Superior temporal gyrus (tissue), 1 donor: ENCODE data around the gene KCTD2.

Source experiments
- DNase-seq: peaks from one replicate; pipeline ENCODE4 v3.0.0-alpha.2; 2016; ENCODE audit errors: extremely low spot score

Gene KCTD2

DNA sequence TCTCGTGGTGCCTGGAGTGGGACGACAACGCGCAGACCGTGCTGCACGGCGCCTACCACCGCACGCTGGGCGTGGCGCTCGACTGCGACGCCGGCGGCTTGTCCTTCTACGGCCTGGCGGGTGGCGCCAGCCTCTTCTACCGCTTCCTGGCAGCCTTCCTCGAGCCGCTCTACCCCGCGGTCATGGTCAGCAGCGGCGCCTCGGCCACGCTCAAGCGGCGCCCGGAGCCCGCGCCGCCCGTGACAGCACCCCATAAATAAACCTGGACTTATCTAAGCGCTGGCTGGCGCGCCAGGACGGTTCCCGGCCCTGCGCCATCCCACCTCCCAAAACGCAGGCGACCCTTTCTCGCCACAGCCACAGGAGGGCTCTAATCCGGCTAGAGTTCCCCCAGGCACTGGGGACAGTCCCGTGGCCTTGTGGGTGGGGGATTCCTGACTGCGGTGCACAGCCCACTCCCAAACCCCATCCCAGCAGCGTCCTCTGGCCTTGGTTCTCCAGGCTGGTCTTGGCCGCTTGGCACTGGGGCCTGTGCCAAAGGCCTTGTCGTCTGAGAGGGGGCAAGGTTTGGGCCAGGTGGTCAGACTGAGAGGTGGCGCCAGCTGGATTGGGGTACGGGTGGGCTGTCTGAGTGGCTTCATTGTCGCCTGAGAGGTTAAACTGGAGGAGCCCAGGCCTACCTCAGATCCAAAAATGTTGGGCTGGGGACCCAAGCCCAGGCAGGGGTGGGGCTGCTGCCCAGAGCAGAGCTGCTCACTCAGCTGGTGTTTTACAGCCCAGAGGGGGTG is 30.7 kb downstream of the KCTD2 start:
- DNase-seq = peak; percentile 62

- no peak for DNase-seq
Observed at GRCh38 chr17:75078284-75079022, 31.4 kb downstream of the KCTD2 start.

DNA sequence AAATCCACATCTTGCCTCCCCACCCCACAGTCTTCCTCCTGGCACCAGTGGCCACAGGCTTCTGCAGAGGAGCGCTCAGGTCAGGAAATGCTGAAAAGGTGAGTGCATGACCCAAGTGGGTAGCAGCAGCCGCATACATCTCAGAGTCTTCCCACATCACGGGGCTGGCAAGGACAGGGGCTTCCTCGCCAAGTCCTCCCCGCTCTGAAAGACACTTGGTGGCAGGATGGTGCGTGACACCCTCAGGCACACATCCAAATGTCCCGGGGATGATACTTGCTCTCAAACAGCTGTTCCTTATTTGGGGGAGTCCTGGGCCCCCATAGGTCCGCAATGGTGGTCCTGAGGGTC is 32.0 kb downstream of the KCTD2 start:
- DNase-seq = no peak

DNA sequence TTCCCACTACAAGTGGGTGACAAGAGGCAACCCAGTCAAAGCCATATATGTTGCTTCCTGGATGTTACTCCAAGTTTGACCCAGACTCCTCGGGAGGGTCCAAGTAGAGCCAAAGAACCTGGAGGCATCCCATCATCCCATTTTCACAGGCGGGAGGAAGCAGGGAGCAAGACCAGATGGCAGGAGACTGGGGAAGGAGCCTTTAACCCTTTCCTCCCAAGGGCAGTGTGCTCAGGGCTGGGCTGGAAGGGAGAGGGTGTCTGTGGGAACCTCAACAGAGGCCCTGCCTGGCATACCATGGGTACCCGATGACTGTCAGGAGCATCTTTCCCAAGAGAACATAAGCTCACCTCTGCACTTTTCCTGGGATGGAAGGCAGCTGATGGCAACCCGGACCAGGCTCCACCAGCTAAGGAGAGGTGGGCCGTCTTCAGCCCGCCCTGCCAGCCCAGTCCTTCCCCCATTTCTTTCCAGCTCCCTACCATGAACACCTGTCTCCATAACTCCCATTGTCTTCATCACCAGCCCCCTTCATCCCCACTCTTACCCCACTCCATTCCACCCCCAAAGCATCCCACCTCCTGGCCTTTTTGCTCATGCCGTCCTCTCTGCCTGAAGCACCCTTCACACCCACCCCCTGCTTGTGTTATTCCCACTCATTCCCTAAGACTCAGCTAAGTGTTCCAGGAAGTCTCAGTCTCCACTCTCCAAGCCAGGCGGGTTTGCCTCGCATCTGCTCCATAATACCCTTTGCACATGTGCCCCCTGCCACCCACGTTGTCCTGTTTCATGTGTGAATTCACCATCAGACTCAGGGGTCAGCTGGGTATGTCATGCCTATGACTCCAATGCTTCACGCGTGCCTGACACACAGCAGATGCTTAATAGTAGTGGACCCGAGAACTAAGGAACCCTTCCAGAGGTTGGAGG is 34.9 kb downstream of the KCTD2 start:
- DNase-seq = no peak

- no peak for DNase-seq
Observed at GRCh38 chr17:75082683-75083082, 35.7 kb downstream of the KCTD2 start.

DNA sequence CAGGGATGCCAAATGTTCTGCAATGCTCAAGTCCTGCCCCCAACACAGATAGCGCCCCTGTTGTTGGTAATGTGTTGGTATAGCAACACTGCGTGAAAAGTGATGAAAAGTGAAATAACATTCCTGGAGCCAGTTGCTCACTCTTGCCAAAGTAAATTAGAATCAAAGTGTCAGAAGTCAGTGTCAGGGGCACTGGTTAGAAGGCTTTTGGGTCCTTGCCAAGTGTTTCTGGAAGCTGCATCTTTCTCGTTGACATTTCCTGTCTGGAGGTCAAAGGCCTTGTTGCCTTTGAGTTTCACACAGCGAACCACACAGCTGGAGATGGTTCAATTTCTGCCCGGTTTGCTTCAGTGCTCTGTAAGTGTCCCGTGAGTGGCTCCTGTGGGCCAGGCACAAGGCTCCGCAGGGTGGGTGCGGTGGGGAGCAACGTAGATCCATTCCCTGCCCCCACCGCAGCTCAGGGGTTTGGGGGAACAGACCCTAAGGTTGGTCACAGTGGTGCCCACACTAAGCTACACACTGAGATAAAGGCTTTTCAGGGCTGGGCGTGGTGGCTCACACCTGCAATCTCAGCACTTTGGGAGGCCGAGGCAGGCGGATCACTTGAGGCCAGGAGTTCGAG is 37.1 kb downstream of the KCTD2 start:
- DNase-seq = no peak

DNA sequence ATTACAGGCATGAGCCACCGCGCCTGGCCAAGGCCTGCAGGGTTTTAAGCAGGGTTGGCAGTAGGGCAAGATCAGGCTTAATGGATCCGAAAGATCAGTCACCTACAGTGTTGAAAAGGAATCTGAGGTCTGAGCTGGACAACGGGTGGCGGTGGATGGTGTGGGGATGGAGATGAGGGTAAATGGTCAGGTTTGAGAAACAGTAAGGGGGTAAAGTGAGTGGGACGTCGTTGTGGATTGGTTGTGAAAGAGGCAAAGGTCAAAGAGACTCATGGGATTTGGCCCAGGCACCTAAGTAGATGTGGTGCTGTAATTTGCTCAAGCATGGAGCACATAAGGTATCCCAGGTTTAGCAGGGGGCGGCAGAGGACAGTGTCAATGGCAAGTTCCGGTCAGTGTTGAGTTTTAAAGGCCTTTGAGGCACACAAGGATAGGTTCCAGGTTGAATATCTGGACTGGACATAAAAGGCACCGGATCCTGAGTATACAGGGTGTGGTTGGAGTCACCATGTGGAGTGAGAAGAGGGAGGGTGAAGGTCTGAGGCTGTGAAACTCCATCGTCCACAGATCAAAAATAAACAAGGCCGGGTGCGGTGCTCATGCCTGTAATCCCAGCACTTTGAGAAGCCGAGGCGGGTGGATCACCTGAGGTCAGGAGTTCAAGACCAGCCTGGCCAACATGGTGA is 39.6 kb downstream of the KCTD2 start:
- DNase-seq = no peak

- DNase-seq = no peak
Observed at GRCh38 chr17:75087182-75087557, 40.1 kb downstream of the KCTD2 start.

DNA sequence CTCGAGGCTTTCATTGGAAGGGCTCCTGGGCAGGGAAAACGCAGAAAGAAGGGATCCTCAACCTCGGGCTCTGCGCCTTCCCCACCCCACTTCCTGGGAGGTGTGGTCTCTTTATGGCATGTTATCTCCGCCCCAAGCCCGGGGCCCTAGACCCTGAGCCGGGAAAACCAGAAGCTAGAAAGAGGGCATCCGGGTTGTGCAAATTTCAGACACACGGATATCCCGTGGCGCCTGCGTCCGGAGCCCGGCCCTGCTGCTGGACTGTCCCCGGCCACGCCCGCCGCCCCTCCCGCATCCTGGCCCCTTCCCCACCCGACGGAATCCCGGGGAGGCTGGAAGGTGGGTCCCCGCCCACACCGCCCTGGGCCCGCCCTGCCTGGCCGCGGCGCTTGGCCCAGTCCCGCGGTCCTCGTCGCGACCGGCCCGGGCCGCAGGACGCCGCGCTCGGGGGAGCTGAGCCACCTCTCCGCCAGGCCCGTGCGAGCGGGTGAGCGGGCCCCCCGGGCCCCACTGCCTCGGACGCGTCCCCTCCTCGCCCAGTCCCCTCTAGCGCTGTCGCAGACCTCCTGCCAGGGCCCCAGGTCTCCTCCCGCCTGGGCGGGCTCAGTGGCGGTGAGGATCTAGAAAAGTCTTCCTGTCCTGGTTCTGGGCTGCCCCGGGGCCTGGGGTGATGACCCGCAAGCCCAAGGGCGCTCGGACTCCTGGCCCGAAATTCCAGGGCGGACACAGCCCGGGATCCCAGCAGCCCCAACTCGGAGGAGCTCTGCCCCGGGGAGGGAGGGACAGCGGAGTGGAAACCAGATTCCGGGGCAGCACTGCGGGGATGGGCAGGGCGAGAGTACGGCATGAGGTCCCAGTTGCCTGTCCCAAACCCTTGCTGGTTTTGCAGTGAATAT is 40.8 kb downstream of the KCTD2 start, which contains the start of gene SLC16A5:
Gene SLC16A5, plus strand, starts transcription at position 397 of the 896 bp plus-strand sequence. CDS start 5,683 bp downstream, outside the sequence.
- no peak for DNase-seq

DNA sequence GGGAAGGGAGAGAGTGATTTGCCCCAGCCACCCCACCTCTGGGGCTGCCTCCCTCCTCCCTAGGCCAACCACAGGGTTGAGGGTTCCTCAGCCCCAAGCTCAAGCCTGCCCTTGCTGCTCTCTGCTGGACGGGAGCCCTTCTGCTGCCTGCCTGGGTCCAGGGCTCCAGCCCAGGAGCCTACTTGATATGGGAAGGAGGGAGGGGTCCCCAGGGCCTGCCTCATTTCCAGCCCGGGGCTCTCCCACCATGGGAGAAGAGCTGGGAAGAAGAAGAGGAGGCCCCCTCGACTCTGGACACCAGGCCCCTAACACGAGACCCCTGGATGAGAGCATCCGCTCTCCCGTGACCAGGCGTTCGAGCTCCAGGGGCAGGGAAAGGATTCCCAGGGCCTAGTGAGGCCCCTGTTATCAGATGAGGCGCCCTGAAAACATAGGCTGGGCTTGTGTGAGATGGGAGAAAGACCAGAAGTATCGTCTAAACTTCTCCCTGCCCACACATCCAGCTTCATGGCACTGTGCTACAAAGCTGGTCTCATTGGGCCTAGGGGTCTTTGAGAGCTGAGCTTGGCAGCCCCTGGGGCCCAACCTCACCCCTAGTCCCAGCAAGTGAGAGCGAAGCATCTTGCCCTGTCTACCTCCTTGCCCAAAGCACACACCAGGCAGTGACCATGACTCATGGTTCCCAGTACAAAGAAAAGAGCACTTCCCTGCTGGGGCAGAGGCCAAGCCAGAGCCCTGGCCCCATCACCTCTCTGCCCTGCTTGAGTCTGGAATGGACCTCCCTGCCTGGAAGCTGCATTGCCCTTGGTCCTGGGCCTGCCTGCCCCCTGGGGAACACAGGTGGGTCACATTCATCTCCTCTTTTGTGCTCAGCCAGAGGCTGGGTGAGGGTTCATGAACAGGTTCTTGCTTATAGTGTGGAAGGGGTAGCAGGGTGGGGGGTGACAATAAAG is 41.7 kb downstream of the KCTD2 start:
- DNase-seq = no peak

- DNase-seq = no peak
Observed at GRCh38 chr17:75090871-75091854, 44.1 kb downstream of the KCTD2 start.

DNA sequence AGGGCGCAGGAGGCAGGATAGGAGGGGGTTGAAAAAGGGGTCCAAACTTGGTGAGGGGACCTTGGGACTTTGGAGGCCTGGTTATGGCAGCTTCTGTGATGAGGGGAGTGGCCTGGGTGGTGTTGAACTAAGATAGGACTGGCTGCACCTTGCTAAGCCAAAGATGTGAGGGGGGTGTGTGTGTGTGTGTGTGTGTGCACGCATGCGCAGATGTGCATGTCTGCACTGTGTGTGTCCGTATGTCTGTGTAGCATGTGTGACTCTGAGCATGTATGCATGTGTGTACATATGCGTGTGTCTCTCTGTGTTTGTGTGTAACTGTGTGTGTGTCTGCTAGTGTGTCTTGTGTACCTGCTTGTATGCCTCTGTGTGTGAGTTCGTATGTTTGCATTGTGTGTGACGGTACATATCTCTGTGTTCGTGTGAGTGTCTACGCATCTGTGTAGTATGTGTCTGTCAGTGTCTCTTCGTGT is 44.9 kb downstream of the KCTD2 start:
- no peak for DNase-seq

DNA sequence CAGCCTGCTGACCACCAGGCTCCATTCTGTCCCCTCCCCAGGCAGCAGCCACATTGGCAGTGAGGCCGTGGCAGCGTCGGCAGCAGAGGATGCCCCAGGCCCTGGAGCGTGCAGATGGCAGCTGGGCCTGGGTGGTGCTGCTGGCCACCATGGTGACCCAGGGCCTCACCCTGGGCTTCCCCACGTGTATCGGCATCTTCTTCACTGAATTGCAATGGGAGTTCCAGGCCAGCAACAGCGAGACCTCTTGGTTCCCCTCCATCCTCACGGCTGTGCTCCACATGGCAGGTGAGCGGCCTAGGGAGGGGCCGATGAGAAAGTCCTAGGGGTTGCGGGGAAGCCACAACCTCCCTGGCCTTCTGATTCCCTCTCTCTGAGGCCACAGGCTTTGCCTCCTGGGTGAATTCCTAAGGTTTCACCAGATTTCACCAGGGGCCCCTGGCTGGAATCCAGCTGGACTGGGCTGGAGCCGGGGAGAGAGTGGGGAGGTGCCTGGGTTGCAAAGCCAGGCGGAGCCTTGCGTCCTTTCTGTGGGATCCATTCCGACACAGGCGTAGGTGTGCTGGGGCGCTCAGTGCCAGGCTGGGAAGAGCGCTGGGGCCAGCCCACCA is 46.6 kb downstream of the KCTD2 start:
- no peak for DNase-seq

- no peak for DNase-seq
Observed at GRCh38 chr17:75094871-75095399, 47.9 kb downstream of the KCTD2 start.

DNA sequence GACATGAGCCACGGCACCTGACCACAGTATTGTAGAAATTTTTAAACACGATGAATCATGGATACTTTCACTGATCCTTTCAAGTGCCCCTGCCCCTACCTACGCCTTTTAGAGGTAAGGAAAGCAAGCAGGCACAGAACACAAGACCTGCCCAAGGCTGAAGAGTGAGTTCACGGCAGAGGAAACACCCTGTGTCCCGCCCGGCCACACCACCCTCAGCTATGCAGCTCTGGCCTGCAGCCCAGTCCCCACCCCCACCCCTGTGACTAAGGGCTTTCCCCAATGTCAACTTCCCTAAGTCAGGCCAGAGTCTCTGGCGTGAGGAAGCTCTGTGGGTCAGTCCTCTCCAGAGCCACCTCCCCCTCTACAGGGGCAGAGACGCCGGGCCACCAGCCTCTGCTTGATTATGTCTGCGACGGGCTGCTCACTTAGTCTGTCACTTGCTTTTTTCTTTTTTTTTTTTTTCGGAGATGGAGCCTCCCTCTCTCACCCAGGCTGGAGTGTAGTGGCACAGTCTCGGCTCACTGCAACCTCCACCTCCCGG is 49.1 kb downstream of the KCTD2 start:
- no peak for DNase-seq

- no peak for DNase-seq
Observed at GRCh38 chr17:75097865-75098264, 50.8 kb downstream of the KCTD2 start.

GRCh38 chr17:75098861-75099260 is 51.8 kb downstream of the KCTD2 start:
- no peak for DNase-seq
